ENCODE measurements around the gene WDR7. TPM values are rescaled to one million over a fixed set of nuclear protein-coding genes. Genes with fewer than 3 reads are reported as not detected.

The WDR7 gene
- total RNA-seq, 4 donors from 2014 or later, result 10.3 to 17.2 (median 16.3) TPM

DNA sequence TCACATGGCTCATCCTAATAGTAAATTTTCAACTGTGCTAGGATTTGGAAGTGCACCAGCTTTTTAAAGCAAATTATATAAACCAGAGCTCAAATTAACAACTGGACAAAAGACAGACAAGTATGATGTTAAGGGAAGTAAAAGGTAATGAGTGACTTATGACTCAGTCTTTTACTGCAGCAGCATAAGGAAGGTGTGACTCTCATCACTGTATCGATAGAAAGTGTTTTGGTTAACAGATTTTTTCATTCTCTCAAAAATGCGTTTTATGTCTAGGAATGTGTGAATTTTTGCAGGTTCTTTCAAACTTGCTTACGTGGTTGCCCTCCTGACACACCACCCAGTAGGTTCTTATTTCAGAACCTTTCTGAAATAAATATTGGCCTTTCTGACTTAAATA, 251.5 kb downstream of the WDR7 start:
- WGBS, 2 donors, result 93 to 96% methylated on average over 3 of the region's 3 CpGs
- intact Hi-C loops (cut with DNase I; ENCODE audit: low total_unique reads), result no loop called here
- DNase-seq (ENCODE audit: low spot score in 2 of 2), result no peak
- no peak for TF ChIP-seq POLR2A (IDR thresholded peaks at IDR 0.05)
- TF ChIP-seq CTCF (IDR thresholded peaks at IDR 0.05), result no peak
- no peak overlapping the region for H3K4me3 ChIP-seq (ENCODE audit: low read depth, poor library complexity, severe bottlenecking)

DNA sequence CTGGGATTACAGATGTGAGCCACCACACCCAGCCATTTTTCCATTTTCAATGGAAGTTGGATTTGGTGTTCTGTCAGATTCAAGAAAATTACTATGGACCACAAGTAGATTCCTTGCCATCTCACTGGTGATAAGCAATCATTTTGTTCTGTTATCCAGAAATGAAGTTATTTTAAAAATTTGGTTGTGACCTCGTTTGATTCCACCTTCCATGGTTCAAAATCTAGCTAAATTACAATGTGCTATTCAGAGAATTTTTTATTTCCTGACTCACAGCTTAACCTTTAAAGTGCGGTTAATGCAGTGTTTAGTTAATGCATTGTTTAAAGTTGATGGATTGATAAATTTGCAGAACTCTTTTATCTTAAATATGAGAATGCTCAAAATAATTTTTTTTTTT, 252.5 kb downstream of the WDR7 start:
- TF ChIP-seq CTCF (IDR thresholded peaks at IDR 0.05) (no peak), POLR2A (IDR thresholded peaks at IDR 0.05) (no peak)
- WGBS, 2 donors, result 84 to 90% methylated on average over 2 of the region's 2 CpGs
- DNase-seq (ENCODE audit: low spot score in 2 of 2), result no peak
- no peak overlapping the region for H3K4me3 ChIP-seq (ENCODE audit: low read depth, poor library complexity, severe bottlenecking)
- intact Hi-C loops (cut with DNase I; ENCODE audit: low total_unique reads), result no loop called here

- H3K4me3 ChIP-seq (ENCODE audit: low read depth, poor library complexity, severe bottlenecking), result no peak overlapping the region
- TF ChIP-seq CTCF (IDR thresholded peaks at IDR 0.05) (no peak), POLR2A (IDR thresholded peaks at IDR 0.05) (no peak)
- no peak for DNase-seq (ENCODE audit: low spot score in 2 of 2)
- 83 to 86% methylated on average over 4 of the region's 4 CpGs for WGBS, 2 donors
- intact Hi-C loops (cut with DNase I; ENCODE audit: low total_unique reads), result no loop called here
Observed at GRCh38 chr18:56907771-56908170, 256.6 kb downstream of the WDR7 start.

- DNase-seq (ENCODE audit: low spot score in 2 of 2), result no peak
- intact Hi-C loops (cut with DNase I; ENCODE audit: low total_unique reads), result no loop called here
- no peak overlapping the region for H3K4me3 ChIP-seq (ENCODE audit: low read depth, poor library complexity, severe bottlenecking)
- TF ChIP-seq CTCF (IDR thresholded peaks at IDR 0.05), result no peak
Observed at GRCh38 chr18:56910237-56910636, 259.1 kb downstream of the WDR7 start.

DNA sequence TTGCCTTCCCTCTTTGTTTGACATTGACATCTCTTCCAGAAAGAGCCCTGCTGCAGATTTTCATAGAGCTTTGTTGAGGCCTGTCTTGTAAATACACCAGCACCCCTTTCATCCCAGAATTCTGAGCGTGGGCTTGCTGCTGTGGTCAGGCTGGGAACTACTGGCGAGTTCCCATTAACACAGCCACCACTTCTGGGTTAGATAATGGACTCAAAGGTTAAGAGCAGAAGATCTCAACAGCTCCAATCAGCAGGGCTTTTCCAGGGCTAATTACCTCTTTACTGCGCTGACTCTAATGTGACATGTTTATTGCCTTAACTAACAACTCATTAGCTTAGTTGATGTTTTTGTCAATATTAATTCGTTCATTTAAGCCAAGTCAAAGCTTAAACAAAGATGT, 259.8 kb downstream of the WDR7 start:
- DNase-seq (ENCODE audit: low spot score in 2 of 2), result no peak
- intact Hi-C loops (cut with DNase I; ENCODE audit: low total_unique reads), result no loop called here
- WGBS, 2 donors, result 84 to 86% methylated on average over 4 of the region's 4 CpGs
- no peak for TF ChIP-seq POLR2A (IDR thresholded peaks at IDR 0.05)
- no peak for TF ChIP-seq CTCF (IDR thresholded peaks at IDR 0.05)
- H3K4me3 ChIP-seq (ENCODE audit: low read depth, poor library complexity, severe bottlenecking), result no peak overlapping the region

GRCh38 chr18:56913941-56914340, 262.8 kb downstream of the WDR7 start:
- no peak for DNase-seq (ENCODE audit: low spot score in 2 of 2)
- no peak overlapping the region for H3K4me3 ChIP-seq (ENCODE audit: low read depth, poor library complexity, severe bottlenecking)
- WGBS, 2 donors, result 90 to 91% methylated on average over 4 of the region's 4 CpGs
- intact Hi-C loops (cut with DNase I; ENCODE audit: low total_unique reads), result no loop called here
- TF ChIP-seq POLR2A (IDR thresholded peaks at IDR 0.05), result no peak
- no peak for TF ChIP-seq CTCF (IDR thresholded peaks at IDR 0.05)
